Measurements from ENCODE around the gene TRIP11. TPM values are rescaled to one million over a fixed set of nuclear protein-coding genes. Genes with fewer than 3 reads are reported as not detected.

TRIP11 gene
- total RNA-seq, 1 donor from 2014 or later: 37.5 TPM

GRCh38 chr14:91926131-91926890, 113.5 kb downstream of the TRIP11 start:
- FAIRE-seq: no peak
- no peak for DNase-seq (ENCODE audit: low spot score in 2 of 2)

- DNase-seq (ENCODE audit: low spot score in 2 of 2): no peak
- no peak for FAIRE-seq
These were observed 114.1 kb downstream of the TRIP11 start for GRCh38 chr14:91925727-91926121.

- FAIRE-seq (no peak), DNase-seq (ENCODE audit: low spot score in 2 of 2) (no peak)
These were observed 114.7 kb downstream of the TRIP11 start for GRCh38 chr14:91925001-91925726.

GRCh38 chr14:91920526-91920925, 119.3 kb downstream of the TRIP11 start:
- DNase-seq (ENCODE audit: low spot score in 2 of 2): no peak
- no peak for FAIRE-seq

- DNase-seq (ENCODE audit: low spot score in 2 of 2) (no peak), FAIRE-seq (no peak)
These were observed 120.0 kb downstream of the TRIP11 start for GRCh38 chr14:91919814-91920213.

- no peak for FAIRE-seq
These were observed 121.5 kb downstream of the TRIP11 start for GRCh38 chr14:91918186-91918883.

More at GRCh38 chr14:91918186-91918883, 121.5 kb downstream of the TRIP11 start:
- no peak for DNase-seq (ENCODE audit: low spot score in 2 of 2)

Other genes starting within 250 kb of the TRIP11 start
- gene TC2N, start 172.5 kb downstream of the TRIP11 start, total RNA-seq: 5.7 TPM
- gene FBLN5, start 92.4 kb downstream of the TRIP11 start, total RNA-seq: 1.6 TPM
- gene ATXN3, start 66.5 kb upstream of the TRIP11 start, total RNA-seq: 28.1 TPM
- gene NDUFB1, start 81.6 kb upstream of the TRIP11 start, total RNA-seq: 189 TPM
- gene CPSF2, start 81.9 kb upstream of the TRIP11 start, total RNA-seq: 18.3 TPM

Data from frontal cortex (tissue), 4 donors.